Heart right ventricle (tissue), 16 donors: ENCODE data around the gene PPP1R18. TPM values are rescaled to one million over a fixed set of nuclear protein-coding genes. Genes with fewer than 3 reads are reported as not detected.

Source experiments
- ATAC-seq, 8 donors: fragments of 200-7000 bp; cut with Tn5 transposase; one replicate each; pipeline ENCODE4 v1.9.1; 2020; ENCODE audit warnings: mild to moderate bottlenecking in 8 of 8, moderate library complexity in 8 of 8, moderate number of reproducible peaks in 1 of 8
- DNase-seq, 2 donors: peaks; one replicate each; pipeline ENCODE4 v3.0.0-alpha.2; 2020
- H3K27ac ChIP-seq, 10 donors: fragments of 200-600 bp; sonication (generic) in 2 of 10; one replicate each; pipeline versions ENCODE4 v1.5.0 to v1.8.0; 2020 to 2022; ENCODE audit warnings: mild to moderate bottlenecking in 3 of 10
- H3K27me3 ChIP-seq, 7 donors: fragments of 200-600 bp; one replicate each; pipeline ENCODE4 v1.8.0; 2021 to 2022; ENCODE audit warnings: mild to moderate bottlenecking in 2 of 7
- H3K36me3 ChIP-seq, 9 donors: fragments of 200-600 bp; sonication (generic) in 1 of 9; one replicate each; pipeline versions ENCODE4 v1.5.0 to v1.8.0; 2020 to 2022; ENCODE audit warnings: mild to moderate bottlenecking in 2 of 9
- H3K4me1 ChIP-seq, 9 donors: fragments of 200-600 bp; sonication (generic) in 1 of 9; one replicate each; pipeline versions ENCODE4 v1.5.0 to v1.8.0; 2020 to 2022; ENCODE audit warnings: mild to moderate bottlenecking in 4 of 9
- H3K4me3 ChIP-seq, 10 donors: fragments of 200-600 bp; sonication (generic) in 2 of 10; one replicate each; pipeline versions ENCODE4 v1.5.0 to v1.8.0; 2020 to 2022; ENCODE audit warnings: mild to moderate bottlenecking in 7 of 10, moderate library complexity in 2 of 10
- H3K9me3 ChIP-seq, 11 donors: fragments of 200-600 bp in 10 of 11; sonication (generic) in 2 of 11; one replicate each; pipeline versions ENCODE4 v1.5.0 to v1.8.0; 2013 to 2022; ENCODE audit warnings: mild to moderate bottlenecking in 2 of 11, control low read depth in 1 of 11, moderate library complexity in 1 of 11
- WGBS, 2 donors: extraction: QIAGEN DNeasy Blood & Tissue Kit; methylation state at CpG; one replicate each; pipeline ENCODE4 v1.1.7; 2013; ENCODE audit warnings: inconsistent platforms in 1 of 2; 5-methylcytosine and 5-hydroxymethylcytosine counted together
- intact Hi-C, 10 donors: fragments of 100-400 bp; cut with DNase I; formaldehyde crosslinking; loops; one replicate each; pipeline versions ENCODE4 v1.11.1 to v1.14.2; 2022
- polyA plus RNA-seq, 2 donors: library from polyadenylated mRNA; stranded (reverse); fragments of 200-250 nt; gene quantifications; one replicate each; pipeline ENCODE4 v1.2.3, GENCODE V29; 2013
- total RNA-seq, 10 donors: library from RNA; stranded (reverse); fragmentation: NEBNext Ultra II Directional in 3 of 10; extraction: Animal tissue kit (Norgen Biotek cat#: 25700) in 3 of 10; gene quantifications; one replicate each; pipeline versions ENCODE4 v1.2.1 to v1.2.4, GENCODE V29; 2021 to 2023
- TF ChIP-seq, protein P1 (sequence below), 9 donors: fragments of 200-600 bp; sonication (generic) in 2 of 9; IDR thresholded peaks; one replicate each; pipeline versions ENCODE4 v1.5.0 to v1.8.0; 2021 to 2022; ENCODE audit warnings: antibody characterized with exemption in 9 of 9, mild to moderate bottlenecking in 5 of 9, moderate library complexity in 1 of 9
- donor health status: Arrhythmogenic right ventricular cardiomyopathy.
- donor health status: ischemic (EF 13 %, LVEDD 7.1; RV severe dilation, severe dysfunction).
- donor health status: healthy with polysubstance abuse.
- donor health status: DM: no; HTN: yes; CAD: no.
- donor health status: DM: no; HTN: no; CAD: no.
- donor health status: ischemic (EF 25% LVEDD 6.9; RV normal size, moderate dysfunction).
- donor health status: ischemic (EF 25% LVEDD 5.7; RV mildly dilated, moderate dysfunction).
- donor health status: healthy.
- donor health status: DM: yes; HTN: yes; CAD: no.
- donor health status: Ischemic cardiomyopathy.
- donor health status: ischemic (EF 35%, LVEDD 5.7; RV mildly dilated, moderate dysfunction).
- donor health status: nonischemic (EF 11% LVEDD 7.7; RV severe dilation, severe dysfunction).
- donor health status: DM: yes; HTN: yes; CAD: no.
- donor health status: PGD.
- donor health status: ischemic (EF 29% LVEDD 5.4; RV normal size, mild dysfunction).
- donor health status: nonischemic (EF 23%, LVEDD 6.1; RV moderate dilation, normal function).

Gene PPP1R18
- total and polyA plus RNA-seq, 12 donors, result 8.2 to 47.7 (median 17.2) TPM

DNA sequence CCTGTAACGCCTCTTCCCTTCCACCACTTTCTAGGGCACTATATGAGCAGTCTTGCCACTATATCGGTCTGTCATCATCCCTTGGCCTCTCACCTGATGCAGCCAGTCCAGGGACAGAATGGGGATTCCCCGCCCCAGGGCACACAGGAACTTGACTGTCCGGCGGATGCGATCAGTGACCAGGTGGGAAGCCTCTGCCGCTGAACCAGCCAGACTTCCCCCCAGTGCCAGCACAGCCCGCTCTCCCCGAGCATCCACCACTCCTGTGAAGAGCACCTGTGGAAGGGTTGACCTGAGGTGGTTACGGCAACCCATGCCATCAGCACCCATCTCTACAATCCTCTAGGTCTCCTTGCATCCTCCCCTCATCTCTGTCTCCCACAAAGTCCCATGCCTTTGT, 16.6 kb upstream of the PPP1R18 start:
- Histone ChIP-seq H3K27me3 (no peaks in the 10 kb centered on the region), H3K4me3 (no peak overlapping the region), H3K9me3 (no peaks in the 10 kb centered on the region), H3K36me3 (peaks cover 0 to 96% (median 32%) of the 10 kb centered on the region in 9 donors), H3K27ac (no peak overlapping the region), H3K4me1 (peaks cover 0 to 14% (median 0%) of the 10 kb centered on the region in 9 donors)
- TF ChIP-seq, protein P1, sequence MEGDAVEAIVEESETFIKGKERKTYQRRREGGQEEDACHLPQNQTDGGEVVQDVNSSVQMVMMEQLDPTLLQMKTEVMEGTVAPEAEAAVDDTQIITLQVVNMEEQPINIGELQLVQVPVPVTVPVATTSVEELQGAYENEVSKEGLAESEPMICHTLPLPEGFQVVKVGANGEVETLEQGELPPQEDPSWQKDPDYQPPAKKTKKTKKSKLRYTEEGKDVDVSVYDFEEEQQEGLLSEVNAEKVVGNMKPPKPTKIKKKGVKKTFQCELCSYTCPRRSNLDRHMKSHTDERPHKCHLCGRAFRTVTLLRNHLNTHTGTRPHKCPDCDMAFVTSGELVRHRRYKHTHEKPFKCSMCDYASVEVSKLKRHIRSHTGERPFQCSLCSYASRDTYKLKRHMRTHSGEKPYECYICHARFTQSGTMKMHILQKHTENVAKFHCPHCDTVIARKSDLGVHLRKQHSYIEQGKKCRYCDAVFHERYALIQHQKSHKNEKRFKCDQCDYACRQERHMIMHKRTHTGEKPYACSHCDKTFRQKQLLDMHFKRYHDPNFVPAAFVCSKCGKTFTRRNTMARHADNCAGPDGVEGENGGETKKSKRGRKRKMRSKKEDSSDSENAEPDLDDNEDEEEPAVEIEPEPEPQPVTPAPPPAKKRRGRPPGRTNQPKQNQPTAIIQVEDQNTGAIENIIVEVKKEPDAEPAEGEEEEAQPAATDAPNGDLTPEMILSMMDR (IDR thresholded peaks at IDR 0.05), result no peak
- intact Hi-C loops, result no loop called here
- DNase-seq, result no peak
- ATAC-seq, result no peak
- 97 to 98% methylated on average over 10 of the region's 10 CpGs for WGBS, 2 donors

DNA sequence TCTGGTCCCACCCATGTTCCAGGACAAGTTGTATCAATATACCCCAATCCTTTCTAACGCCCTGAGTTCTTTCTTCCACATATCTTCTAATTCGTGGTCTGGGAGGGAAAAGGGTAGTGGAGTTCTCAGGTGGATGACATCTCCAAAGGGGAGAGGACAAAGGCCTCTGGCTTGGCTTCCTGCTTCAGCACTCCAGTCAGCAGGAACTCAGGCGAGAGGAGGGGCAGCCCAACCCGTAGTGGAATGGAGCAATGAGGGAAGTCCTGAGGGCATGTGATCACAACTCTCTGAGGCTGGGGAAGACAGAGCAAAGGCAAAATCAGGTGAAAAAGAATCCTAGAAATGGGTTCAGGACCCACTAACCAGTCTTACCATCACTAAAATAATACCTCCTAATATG, 13.9 kb upstream of the PPP1R18 start:
- TF ChIP-seq, protein P1 (IDR thresholded peaks at IDR 0.05), result no peak
- peaks cover 0 to 69% (median 25%) of the 10 kb centered on the region in 9 donors for H3K36me3 ChIP-seq
- DNase-seq (no peak), ATAC-seq (peak; percentile 59 to 92 (median 75))
- H3K4me1 ChIP-seq, result peaks cover 0 to 14% (median 0%) of the 10 kb centered on the region in 9 donors
- WGBS, 2 donors, result 49 to 53% methylated on average over 4 of the region's 4 CpGs
- H3K27me3 ChIP-seq, result no peaks in the 10 kb centered on the region
- no peaks in the 10 kb centered on the region for H3K9me3 ChIP-seq
- peak overlapping the region in 2 of 10 donors; percentile 3 to 16 for H3K27ac ChIP-seq
- no peak overlapping the region for H3K4me3 ChIP-seq
- intact Hi-C loops, result no loop called here

DNA sequence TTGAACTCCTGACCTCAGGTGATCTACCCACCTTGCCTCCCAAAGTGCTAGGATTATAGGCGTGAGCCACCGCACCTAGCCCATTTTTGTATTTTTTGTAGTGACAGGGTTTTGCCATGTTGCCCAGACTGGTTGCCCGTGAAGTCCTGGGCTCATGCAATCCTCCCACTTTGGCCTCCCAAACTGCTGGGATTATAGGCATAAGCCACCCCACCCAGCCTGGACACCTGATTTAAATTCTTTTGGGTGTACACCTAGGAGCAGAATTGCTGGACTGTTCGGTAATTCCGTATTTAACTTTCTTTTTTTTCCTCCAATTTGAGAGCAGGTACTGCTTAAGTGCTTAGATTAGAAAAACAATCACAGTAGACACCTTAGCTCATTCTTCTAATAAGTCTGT, 10.0 kb upstream of the PPP1R18 start:
- 96 to 99% methylated on average over 5 of the region's 5 CpGs for WGBS, 2 donors

DNA sequence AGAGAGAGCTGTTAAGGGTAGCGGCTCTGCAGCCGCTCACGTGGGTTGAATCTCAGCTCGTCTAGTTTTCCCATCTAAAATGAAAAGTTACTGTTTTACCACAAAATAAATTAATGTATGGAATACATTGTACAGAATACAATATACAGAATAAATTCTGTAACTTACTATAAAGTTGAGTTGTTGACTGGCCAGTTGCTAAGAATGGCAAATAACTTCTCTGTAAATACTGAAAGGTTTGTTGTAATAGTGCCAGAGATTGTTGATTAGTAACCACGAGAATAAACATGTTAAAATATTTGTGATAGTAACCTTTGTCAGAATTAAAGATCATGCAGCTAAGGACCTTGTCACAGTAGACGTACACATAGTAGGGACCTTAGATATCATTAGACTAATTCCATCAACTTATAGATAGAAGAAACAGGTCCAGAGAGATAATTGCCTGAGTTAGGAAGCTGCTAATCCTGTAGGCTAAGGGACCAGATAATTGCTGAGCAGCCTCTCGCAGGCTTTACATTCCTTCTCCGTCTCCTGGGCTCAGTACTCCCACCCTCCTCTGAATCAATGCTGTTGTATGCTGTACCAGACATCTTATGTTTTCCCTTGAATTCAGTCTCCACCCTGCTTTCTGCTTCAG, 4.9 kb upstream of the PPP1R18 start:
- DNase-seq (no peak), ATAC-seq (no peak)
- Histone ChIP-seq H3K36me3 (no peaks in the 10 kb centered on the region), H3K9me3 (no peaks in the 10 kb centered on the region), H3K4me1 (peaks cover 10 to 39% (median 36%) of the 10 kb centered on the region in 9 donors), H3K27me3 (no peaks in the 10 kb centered on the region), H3K4me3 (peak overlapping the region in 9 of 10 donors; percentile 53 to 68 (median 62)), H3K27ac (peak overlapping the region in 9 of 10 donors; percentile 72 to 100 (median 98))
- WGBS, 2 donors, result 8 to 12% methylated on average over 8 of the region's 8 CpGs
- TF ChIP-seq, protein P1 (IDR thresholded peaks at IDR 0.05), result no peak
- intact Hi-C loops, result loop anchor here in 3 of 10 donors (1.0 to 2.0 kb wide), 3 partner anchors 23 to 26 kb away; partner anchors contain the start of gene MDC1 (in 2 of the 3)

More for the DNA sequence above, 10.0 kb upstream of the PPP1R18 start:
- Histone ChIP-seq H3K27ac (no peak overlapping the region), H3K4me1 (peaks cover 0 to 11% (median 3%) of the 10 kb centered on the region in 9 donors), H3K9me3 (no peaks in the 10 kb centered on the region), H3K4me3 (no peak overlapping the region), H3K27me3 (no peaks in the 10 kb centered on the region), H3K36me3 (peaks cover 0 to 32% (median 6%) of the 10 kb centered on the region in 9 donors)
- intact Hi-C loops, result no loop called here
- TF ChIP-seq, protein P1 (IDR thresholded peaks at IDR 0.05), result no peak
- DNase-seq (no peak), ATAC-seq (no peak)
